Measurements from ENCODE around the gene KLK1. TPM values are rescaled to one million over a fixed set of nuclear protein-coding genes. Genes with fewer than 3 reads are reported as not detected.

KLK1 gene
- not detected in 2 replicates for total RNA-seq

DNA sequence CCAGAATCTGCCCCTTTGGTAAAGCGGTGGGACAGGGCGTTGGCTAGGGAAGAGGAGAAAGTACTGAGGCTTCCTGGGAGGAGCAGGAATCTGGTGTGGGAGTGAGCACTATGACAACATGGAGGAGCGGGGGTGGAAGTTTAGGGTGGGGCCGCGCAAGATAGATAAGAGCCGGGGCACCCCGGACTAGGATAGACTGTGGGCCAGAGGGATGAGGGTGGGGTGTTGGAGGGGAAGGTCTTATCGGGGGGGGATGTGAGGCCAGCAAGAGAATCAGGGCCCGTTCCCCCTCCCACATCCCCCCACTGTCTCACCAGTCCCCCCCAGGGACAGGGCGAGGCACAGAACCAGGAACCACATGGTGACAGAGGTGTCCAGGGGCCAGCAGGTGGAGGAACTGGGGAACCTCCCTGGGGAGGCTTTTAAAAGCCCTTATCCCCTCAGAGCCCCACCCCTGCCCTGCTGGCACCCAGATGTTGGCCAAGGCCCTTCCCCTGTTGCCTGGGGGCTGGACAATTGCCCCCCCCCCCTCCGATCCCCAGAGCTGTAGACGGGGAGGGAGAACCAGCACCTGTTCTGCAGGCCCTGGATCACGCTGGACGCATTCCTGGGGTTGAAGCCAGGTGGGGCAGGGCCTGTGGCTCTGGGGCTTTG is at the start of gene KLK1:
Gene KLK1, minus strand, starts transcription at position 399 of the 654 bp plus-strand sequence. Its CDS starts 39 bp downstream, at position 360.

DNA sequence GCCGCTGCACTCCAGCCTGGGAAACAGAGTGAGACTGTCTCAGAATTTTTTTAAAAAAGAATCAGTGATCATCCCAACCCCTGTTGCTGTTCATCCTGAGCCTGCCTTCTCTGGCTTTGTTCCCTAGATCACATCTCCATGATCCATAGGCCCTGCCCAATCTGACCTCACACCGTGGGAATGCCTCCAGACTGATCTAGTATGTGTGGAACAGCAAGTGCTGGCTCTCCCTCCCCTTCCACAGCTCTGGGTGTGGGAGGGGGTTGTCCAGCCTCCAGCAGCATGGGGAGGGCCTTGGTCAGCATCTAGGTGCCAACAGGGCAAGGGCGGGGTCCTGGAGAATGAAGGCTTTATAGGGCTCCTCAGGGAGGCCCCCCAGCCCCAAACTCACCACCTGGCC is 49.5 kb upstream of the KLK1 start, which contains the start of gene KLK2:
Gene KLK2, plus strand, starts transcription at position 384 of the 400 bp plus-strand sequence. CDS start 35 bp downstream, outside the sequence.

DNA sequence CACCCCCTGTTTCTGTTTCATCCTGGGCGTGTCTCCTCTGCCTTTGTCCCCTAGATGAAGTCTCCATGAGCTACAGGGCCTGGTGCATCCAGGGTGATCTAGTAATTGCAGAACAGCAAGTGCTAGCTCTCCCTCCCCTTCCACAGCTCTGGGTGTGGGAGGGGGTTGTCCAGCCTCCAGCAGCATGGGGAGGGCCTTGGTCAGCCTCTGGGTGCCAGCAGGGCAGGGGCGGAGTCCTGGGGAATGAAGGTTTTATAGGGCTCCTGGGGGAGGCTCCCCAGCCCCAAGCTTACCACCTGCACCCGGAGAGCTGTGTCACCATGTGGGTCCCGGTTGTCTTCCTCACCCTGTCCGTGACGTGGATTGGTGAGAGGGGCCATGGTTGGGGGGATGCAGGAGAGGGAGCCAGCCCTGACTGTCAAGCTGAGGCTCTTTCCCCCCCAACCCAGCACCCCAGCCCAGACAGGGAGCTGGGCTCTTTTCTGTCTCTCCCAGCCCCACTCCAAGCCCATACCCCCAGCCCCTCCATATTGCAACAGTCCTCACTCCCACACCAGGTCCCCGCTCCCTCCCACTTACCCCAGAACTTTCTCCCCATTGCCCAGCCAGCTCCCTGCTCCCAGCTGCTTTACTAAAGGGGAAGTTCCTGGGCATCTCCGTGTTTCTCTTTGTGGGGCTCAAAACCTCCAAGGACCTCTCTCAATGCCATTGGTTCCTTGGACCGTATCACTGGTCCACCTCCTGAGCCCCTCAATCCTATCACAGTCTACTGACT is 31.2 kb upstream of the KLK1 start, which contains the start of gene KLK3:
Gene KLK3, plus strand, starts transcription at position 280 of the 775 bp plus-strand sequence. Its CDS starts 41 bp downstream, at position 321.

DNA sequence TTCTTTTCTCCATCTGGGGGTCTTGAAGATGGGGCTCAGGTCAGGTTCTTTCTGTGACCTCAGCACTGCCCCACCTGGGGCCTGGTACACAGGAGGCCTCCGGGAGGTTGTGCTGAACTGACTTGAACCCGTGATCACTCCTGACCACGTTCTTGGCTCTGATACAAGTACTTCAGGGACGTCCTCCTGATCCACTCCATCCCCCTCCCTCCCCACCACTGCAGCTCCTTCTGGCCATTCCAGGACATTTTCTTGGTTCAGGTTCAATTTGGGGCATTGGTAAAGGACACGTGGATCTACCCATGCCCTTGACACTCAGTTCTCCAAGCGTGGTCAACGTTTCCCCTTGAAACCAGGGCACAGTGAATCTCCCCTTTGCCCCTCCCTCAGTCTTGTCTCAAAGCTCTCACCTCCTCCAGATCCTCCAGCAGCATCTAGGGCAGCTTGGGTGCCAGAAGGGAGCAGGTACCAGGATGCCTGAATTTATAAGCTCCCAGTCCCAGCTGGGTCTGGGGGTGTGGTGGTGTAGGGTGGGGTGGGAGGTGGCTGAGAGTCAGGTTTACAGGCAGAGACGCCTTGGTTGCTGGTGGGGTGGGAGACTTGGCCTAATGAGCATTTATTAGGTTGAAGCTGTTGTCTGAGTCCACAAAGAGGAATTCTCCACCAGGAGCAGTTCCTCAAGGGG is 9.7 kb upstream of the KLK1 start, which contains the start of gene KLK15:
Gene KLK15, minus strand, starts transcription at position 458 of the 685 bp plus-strand sequence. CDS start 2,082 bp downstream, outside the sequence.

DNA sequence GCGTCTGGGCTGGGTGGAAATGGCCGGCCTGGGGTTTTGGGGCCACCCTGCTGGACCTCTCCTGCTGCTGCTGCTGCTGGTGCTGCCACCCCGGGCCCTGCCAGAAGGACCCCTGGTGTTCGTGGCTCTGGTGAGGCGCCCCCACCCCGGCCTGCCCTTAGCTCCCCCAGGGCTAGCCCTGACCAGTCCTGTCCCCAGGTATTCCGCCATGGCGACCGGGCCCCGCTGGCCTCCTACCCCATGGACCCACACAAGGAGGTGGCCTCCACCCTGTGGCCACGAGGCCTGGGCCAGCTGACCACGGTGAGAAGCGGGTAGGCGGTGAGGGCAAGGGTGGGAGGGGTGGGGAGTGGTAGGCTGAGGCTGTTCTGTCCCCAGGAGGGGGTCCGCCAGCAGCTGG is 33.2 kb downstream of the KLK1 start, which contains the start of gene ACP4:
Gene ACP4, plus strand, starts transcription at position 20 of the 400 bp plus-strand sequence. Its CDS starts 0 bp downstream, at position 20.

DNA sequence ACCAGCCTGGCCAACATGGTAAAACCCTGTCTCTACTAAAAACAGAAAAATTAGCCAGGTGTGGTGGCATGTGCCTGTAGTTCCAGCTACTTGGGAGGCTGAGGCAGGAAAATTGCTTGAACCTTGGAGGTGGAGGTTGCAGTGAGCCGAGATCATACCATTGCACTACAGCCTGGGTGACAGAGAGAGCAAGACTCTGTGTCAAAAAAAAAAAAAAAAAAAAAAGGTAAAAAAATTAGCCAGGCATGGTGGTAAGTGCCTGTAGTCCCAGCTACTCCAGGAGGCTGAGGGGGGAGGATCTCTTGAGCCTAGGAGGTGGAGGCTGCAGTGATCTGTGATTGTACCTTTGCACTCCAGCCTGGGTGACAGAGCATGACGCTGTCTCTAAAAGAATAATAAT is 53.4 kb downstream of the KLK1 start, which contains the start of gene GPR32:
Gene GPR32, plus strand, starts transcription at position 301 of the 400 bp plus-strand sequence. CDS start 137 bp downstream, outside the sequence.

Other genes with a start within 250 kb of the KLK1 start
- gene SYT3, start 183.9 kb downstream of the KLK1 start, total RNA-seq, result not detected in 2 replicates
- 1.3 and 5.9 TPM in 2 replicates for gene C19orf81, start 174.3 kb downstream of the KLK1 start, total RNA-seq
- gene SHANK1, start 104.0 kb downstream of the KLK1 start, total RNA-seq, result 0.13 and 0.30 TPM in 2 replicates
- gene CLEC11A, start 100.4 kb downstream of the KLK1 start, total RNA-seq, result 11.5 and 19.5 TPM in 2 replicates
- not detected in 2 replicates for gene GPR32, start 53.3 kb downstream of the KLK1 start, total RNA-seq
- gene ACP4, start 33.4 kb downstream of the KLK1 start, total RNA-seq, result not detected in 2 replicates
- not detected in 2 replicates for gene KLK15, start 9.8 kb upstream of the KLK1 start, total RNA-seq
- gene KLK3, start 31.1 kb upstream of the KLK1 start, total RNA-seq, result not detected in 2 replicates
- not detected in 2 replicates for gene KLK2, start 49.7 kb upstream of the KLK1 start, total RNA-seq
- gene KLK4, start 87.6 kb upstream of the KLK1 start, total RNA-seq, result not detected in 2 replicates
- gene KLK5, start 129.3 kb upstream of the KLK1 start, total RNA-seq, result not detected in 2 replicates
- gene KLK6, start 145.8 kb upstream of the KLK1 start, total RNA-seq, result not detected in 2 replicates
- not detected in 2 replicates for gene KLK7, start 160.1 kb upstream of the KLK1 start, total RNA-seq
- not detected in 2 replicates for gene KLK8, start 177.8 kb upstream of the KLK1 start, total RNA-seq
- gene KLK10, start 195.9 kb upstream of the KLK1 start, total RNA-seq, result not detected in 2 replicates
- gene KLK11, start 202.8 kb upstream of the KLK1 start, total RNA-seq, result not detected in 2 replicates
- gene KLK12, start 211.2 kb upstream of the KLK1 start, total RNA-seq, result not detected in 2 replicates
- not detected in 2 replicates for gene KLK13, start 241.3 kb upstream of the KLK1 start, total RNA-seq